Mammary epithelial cell (primary cell): Measurements from ENCODE around the gene C8A.

Source experiments
- EZH2 ChIP-seq: IDR thresholded peaks from 2 replicates; pipeline ENCODE4 v1.6.1; 2012; ENCODE audit warnings: low read length, inconsistent platforms, borderline replicate concordance
- TF ChIP-seq, protein P1 (sequence below), 2 donors: IDR thresholded peaks in 1 of 2; conservative IDR thresholded peaks in 1 of 2; 2 replicates each; pipeline ENCODE4 v1.5.1; 2011 to 2012; ENCODE audit warnings: inconsistent platforms in 2 of 2, low read length in 2 of 2, mild to moderate bottlenecking in 2 of 2, control low read depth in 1 of 2, low read depth in 1 of 2; ENCODE audit not compliant: insufficient read depth in 1 of 2; ENCODE audit errors: extremely low read depth in 1 of 2

DNA sequence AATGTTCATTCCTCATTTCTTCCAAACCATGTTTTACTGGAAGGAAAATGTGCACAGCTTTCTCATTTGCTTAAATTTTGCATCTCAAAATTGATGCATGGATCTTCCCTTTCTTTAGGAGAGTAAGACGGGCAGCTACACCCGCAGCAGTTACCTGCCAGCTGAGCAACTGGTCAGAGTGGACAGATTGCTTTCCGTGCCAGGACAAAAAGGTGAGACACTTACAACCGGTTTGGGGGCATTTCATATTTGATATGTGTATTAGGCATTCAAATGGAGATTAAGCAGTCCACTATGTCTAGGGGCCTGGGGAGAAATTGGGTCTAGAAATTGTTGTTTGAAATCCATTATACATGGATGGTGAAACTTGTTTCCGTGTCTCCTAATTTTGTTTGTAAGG lies 12.9 kb downstream of the C8A start:
- TF ChIP-seq, protein P1, sequence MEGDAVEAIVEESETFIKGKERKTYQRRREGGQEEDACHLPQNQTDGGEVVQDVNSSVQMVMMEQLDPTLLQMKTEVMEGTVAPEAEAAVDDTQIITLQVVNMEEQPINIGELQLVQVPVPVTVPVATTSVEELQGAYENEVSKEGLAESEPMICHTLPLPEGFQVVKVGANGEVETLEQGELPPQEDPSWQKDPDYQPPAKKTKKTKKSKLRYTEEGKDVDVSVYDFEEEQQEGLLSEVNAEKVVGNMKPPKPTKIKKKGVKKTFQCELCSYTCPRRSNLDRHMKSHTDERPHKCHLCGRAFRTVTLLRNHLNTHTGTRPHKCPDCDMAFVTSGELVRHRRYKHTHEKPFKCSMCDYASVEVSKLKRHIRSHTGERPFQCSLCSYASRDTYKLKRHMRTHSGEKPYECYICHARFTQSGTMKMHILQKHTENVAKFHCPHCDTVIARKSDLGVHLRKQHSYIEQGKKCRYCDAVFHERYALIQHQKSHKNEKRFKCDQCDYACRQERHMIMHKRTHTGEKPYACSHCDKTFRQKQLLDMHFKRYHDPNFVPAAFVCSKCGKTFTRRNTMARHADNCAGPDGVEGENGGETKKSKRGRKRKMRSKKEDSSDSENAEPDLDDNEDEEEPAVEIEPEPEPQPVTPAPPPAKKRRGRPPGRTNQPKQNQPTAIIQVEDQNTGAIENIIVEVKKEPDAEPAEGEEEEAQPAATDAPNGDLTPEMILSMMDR (conservative IDR thresholded peaks at IDR 0.05 in 1 of 2, IDR thresholded peaks at IDR 0.05 in 1 of 2; ENCODE audit: extremely low read depth in 1 of 2, insufficient read depth in 1 of 2, low read depth in 1 of 2, low read length in 2 of 2), result no peak
- TF ChIP-seq EZH2, result no peak
